Smooth muscle cell of the pulmonary artery (primary cell): Measurements from ENCODE around the gene MED29. TPM values are rescaled to one million over a fixed set of nuclear protein-coding genes. Genes with fewer than 3 reads are reported as not detected.

ENCODE experiments used
- total RNA-seq: library from RNA; depleted of rRNA; stranded (reverse); fragments of >200 nt; gene quantifications from 2 replicates; pipeline ENCODE4 v1.2.3, GENCODE V29; 2014

MED29 gene
- total RNA-seq, result 18.0 and 24.8 TPM in 2 replicates

GRCh38 chr19:39390751-39391437, at the start of gene MED29, which contains the start of gene PAF1:
TSS of gene MED29 (plus strand) at chr19:39391378. CDS start at chr19:39391423, 45 bp downstream.
TSS of gene PAF1 (minus strand) at chr19:39391106. CDS start at chr19:39390864, 242 bp downstream.

GRCh38 chr19:39341719-39342604, 49.2 kb upstream of the MED29 start, which contains the start of gene SAMD4B:
TSS of gene SAMD4B (plus strand) at chr19:39342421. CDS start at chr19:39356894, 14,473 bp downstream.

GRCh38 chr19:39406656-39407409, 15.7 kb downstream of the MED29 start, which contains the start of gene ZFP36:
TSS of gene ZFP36 (plus strand) at chr19:39406847. CDS start at chr19:39406905, 58 bp downstream.

GRCh38 chr19:39412100-39412866, 21.1 kb downstream of the MED29 start, which contains the start of gene PLEKHG2:
TSS of gene PLEKHG2 (plus strand) at chr19:39412669. CDS start at chr19:39414087, 1,418 bp downstream.

GRCh38 chr19:39435499-39436349, 44.5 kb downstream of the MED29 start, which contains the start of gene RPS16:
TSS of gene RPS16 (minus strand) at chr19:39435949. CDS start at chr19:39435895, 54 bp downstream.

GRCh38 chr19:39445196-39446111, 54.3 kb downstream of the MED29 start, which contains the start of gene SUPT5H:
TSS of gene SUPT5H (plus strand) at chr19:39445582. CDS start at chr19:39445891, 309 bp downstream.

Other genes starting within 250 kb of the MED29 start
- gene NCCRP1, start 194.4 kb upstream of the MED29 start, total RNA-seq, result not detected in 2 replicates
- gene SYCN, start 187.1 kb upstream of the MED29 start, total RNA-seq, result not detected in 2 replicates
- gene IFNL3, start 146.4 kb upstream of the MED29 start, total RNA-seq, result not detected in 2 replicates
- not detected in 2 replicates for gene IFNL4, start 142.5 kb upstream of the MED29 start, total RNA-seq
- not detected in 2 replicates for gene IFNL2, start 123.0 kb upstream of the MED29 start, total RNA-seq
- gene IFNL1, start 95.0 kb upstream of the MED29 start, total RNA-seq, result not detected in 2 replicates
- 0.26 and 0.50 TPM in 2 replicates for gene LRFN1, start 70.5 kb upstream of the MED29 start, total RNA-seq
- gene GMFG, start 55.3 kb upstream of the MED29 start, total RNA-seq, result 0.39 TPM in 1 of 2 replicates, not detected in the other
- gene SAMD4B, start 49.0 kb upstream of the MED29 start, total RNA-seq, result 91.9 and 106 TPM in 2 replicates
- gene PAF1, start 272 bp upstream of the MED29 start, total RNA-seq, result 23.2 and 26.5 TPM in 2 replicates
- 3.0 and 3.3 TPM in 2 replicates for gene ZFP36, start 15.5 kb downstream of the MED29 start, total RNA-seq
- 28.3 and 35.1 TPM in 2 replicates for gene PLEKHG2, start 21.3 kb downstream of the MED29 start, total RNA-seq
- 78.3 and 93.2 TPM in 2 replicates for gene RPS16, start 44.6 kb downstream of the MED29 start, total RNA-seq
- gene SUPT5H, start 54.2 kb downstream of the MED29 start, total RNA-seq, result 63.9 and 66.3 TPM in 2 replicates
- gene TIMM50, start 89.5 kb downstream of the MED29 start, total RNA-seq, result 49.0 and 52.6 TPM in 2 replicates
- gene DLL3, start 107.6 kb downstream of the MED29 start, total RNA-seq, result 0.13 and 0.23 TPM in 2 replicates
- not detected in 2 replicates for gene SELENOV, start 123.8 kb downstream of the MED29 start, total RNA-seq
- gene EID2B, start 141.5 kb downstream of the MED29 start, total RNA-seq, result 2.1 and 2.7 TPM in 2 replicates
- gene EID2, start 148.8 kb downstream of the MED29 start, total RNA-seq, result 8.4 and 11.1 TPM in 2 replicates
- not detected in 2 replicates for gene LGALS13, start 211.1 kb downstream of the MED29 start, total RNA-seq